Measurements from ENCODE around the gene NKD2.

NKD2 gene

DNA sequence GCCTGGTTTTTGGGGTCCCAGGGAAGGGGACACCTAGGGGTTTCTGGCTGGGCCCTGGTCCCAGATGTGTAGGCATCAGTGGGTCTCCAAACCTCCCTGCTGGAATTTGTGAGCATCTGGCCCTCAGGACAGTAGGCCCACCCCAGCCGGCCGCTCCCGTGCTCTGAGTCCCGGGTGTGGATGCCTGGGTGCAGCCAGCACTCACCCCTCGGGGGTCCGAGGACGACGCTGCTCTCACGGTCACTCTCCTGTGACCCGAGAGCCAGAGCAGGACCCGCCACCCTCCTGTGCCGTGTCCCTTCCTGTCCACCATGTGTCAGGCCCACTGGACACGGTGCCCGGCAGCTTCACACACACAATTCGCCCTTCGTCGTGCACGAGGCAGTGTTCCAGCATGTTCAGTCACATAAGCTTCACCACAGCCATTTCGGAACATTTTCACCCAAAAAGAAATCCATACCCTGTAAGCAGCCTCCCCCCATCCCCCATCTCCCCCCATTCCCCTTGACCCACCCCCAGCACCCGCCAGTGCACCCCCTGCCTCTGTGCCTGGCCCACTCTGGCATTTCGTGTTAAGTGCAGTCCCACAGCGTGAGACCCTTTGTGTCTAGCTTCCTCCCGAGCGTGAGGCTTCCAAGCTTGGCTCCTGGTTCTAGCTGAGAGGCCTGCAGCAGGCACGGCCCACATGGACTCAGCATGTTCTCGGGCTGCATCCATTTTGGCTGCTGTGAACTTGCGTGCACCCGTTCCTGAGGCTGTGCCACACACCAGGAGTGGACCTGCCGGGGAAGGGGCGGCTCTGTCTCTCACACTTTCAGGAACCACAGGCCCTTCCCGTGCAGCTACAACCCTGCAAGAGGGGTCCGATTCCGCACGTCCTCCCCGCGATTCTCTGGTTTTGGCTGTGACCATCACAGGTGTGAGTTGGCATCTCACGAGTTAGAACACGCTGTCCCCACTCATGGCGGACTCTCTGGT, 40.5 kb downstream of the NKD2 start:
- no peak overlapping the region for H3K4me3 ChIP-seq (ENCODE audit: low read length)
- DNase-seq (ENCODE audit: low read depth) = no peak
- TF ChIP-seq, protein P1, sequence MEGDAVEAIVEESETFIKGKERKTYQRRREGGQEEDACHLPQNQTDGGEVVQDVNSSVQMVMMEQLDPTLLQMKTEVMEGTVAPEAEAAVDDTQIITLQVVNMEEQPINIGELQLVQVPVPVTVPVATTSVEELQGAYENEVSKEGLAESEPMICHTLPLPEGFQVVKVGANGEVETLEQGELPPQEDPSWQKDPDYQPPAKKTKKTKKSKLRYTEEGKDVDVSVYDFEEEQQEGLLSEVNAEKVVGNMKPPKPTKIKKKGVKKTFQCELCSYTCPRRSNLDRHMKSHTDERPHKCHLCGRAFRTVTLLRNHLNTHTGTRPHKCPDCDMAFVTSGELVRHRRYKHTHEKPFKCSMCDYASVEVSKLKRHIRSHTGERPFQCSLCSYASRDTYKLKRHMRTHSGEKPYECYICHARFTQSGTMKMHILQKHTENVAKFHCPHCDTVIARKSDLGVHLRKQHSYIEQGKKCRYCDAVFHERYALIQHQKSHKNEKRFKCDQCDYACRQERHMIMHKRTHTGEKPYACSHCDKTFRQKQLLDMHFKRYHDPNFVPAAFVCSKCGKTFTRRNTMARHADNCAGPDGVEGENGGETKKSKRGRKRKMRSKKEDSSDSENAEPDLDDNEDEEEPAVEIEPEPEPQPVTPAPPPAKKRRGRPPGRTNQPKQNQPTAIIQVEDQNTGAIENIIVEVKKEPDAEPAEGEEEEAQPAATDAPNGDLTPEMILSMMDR (IDR thresholded peaks at IDR 0.05; ENCODE audit: insufficient read depth, low read depth, low read length, missing control alignments) = no peak

DNA sequence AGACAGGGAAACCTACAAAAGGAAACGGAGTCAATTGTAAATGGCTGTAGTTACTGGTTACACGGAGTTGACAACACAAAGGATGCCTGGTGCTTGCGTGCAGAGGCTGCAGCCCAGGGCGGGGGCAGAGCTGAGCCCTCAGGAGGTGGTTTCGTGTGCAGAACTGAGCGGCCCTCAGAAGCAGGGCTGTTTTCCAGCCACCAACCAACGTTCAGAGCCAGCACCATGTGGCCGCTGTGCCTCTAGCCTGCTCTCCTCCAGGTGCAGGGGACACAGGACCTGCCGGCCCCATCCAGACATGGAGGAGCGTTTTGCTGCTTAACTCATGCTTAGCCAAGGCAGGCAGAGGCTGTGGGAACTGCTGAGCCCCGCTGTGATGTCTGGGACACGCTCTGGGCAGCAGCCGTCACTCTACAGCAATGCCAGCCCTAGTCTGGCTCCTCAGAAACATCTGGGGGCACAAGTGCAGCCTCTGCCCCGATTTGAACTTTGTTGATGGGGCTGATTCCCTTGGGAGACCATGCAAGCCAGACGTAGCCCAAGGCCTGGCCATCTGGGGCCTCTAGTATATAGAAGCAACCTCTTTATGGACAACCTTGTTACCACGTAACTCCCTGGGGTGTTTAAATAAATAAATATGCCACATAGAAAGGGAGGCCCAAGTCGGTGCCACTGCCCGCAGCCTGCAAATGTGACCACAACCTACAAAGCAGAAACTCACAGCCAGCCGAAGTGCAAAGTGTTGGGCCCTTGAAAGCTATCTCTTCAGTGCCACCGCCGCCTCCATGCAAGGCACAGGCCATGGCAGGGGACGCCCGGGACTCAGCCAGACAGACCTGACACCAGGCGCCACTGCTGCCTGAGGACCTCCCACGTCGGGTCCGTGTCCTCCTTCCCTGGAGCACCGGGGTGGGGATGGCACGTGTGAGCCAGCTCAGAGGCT, 42.1 kb downstream of the NKD2 start:
- H3K4me3 ChIP-seq (ENCODE audit: low read length) = no peak overlapping the region
- no peak for DNase-seq (ENCODE audit: low read depth)
- TF ChIP-seq, protein P1 (IDR thresholded peaks at IDR 0.05; ENCODE audit: insufficient read depth, low read depth, low read length, missing control alignments) = no peak

DNA sequence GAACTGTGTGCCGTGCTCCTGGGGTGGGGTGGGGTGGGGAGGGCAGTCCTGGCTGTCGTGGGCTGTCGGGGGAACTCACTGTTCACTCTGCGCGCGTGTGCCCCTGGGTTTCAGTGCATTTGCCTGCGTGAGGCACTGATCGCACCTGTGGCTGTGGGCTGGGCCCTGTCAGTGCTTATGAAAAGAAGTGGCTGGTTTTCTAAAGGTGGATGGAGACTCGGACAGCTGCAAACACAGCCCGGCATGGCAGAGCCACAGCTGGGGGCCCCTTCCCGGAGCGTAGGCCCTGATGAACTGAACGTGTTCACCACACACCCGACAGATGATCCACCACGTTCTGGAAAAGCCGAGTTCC, 42.7 kb downstream of the NKD2 start:
- no peak overlapping the region for H3K4me3 ChIP-seq (ENCODE audit: low read length)
- TF ChIP-seq, protein P1 (IDR thresholded peaks at IDR 0.05; ENCODE audit: insufficient read depth, low read depth, low read length, missing control alignments) = no peak
- no peak for DNase-seq (ENCODE audit: low read depth)

DNA sequence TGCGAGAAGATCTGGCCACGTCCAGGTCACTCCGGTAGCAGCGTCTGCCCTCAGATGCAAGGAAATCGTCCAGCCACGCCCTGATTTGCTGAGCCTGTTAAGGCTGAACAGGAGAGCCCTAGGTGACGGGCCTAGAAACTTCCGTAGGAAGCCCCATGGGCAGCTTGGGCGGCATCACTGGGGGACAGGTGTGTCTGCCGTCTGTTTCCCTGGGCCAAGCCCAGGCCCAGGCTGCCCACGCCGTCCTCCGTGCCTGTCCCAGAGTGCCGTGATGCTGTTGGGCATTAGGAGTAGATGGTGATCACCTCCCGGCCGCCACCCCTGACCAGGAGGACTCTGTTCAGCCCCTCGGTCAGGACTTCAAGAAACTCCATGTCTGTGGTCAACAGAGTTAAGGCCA, 43.5 kb downstream of the NKD2 start:
- H3K4me3 ChIP-seq (ENCODE audit: low read length) = no peak overlapping the region
- DNase-seq (ENCODE audit: low read depth) = no peak
- TF ChIP-seq, protein P1 (IDR thresholded peaks at IDR 0.05; ENCODE audit: insufficient read depth, low read depth, low read length, missing control alignments) = no peak

DNA sequence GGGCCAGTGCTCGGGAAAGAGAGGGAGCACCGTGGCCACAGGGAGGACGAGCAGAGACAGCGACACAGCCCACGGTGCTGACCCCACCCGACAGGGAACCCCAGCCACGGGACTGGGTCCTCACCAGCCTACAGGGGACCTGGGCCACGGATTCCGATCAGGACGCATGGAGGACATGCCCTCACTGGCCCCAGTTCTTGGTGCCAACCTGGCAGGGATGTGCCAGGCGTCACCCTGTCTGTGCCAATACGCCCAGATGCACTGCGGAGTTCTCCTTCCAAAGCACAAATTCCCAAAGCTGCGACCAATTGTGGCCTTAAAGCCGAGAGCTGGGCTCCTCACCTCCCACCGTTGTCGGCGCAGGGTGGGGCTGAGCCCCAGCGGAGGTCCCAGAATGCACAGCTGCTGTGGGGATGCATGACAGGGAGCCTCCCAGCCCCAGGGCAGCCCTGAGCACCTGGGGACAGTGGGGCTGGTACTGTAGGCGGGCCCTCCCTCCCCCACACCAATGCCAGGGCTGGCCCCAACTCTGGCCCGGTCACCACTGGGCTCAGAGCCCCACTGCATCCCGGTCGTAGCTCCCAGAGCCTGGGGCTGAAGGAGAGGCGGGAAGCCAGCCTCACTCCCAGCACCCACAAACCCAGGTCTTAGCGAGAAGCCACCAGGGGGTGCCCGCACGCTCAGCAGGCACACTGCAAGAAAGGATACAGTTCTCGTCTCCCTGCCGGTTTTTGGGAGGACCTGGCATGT, 44.2 kb downstream of the NKD2 start:
- no peak for DNase-seq (ENCODE audit: low read depth)
- TF ChIP-seq, protein P1 (IDR thresholded peaks at IDR 0.05; ENCODE audit: insufficient read depth, low read depth, low read length, missing control alignments) = no peak
- no peak overlapping the region for H3K4me3 ChIP-seq (ENCODE audit: low read length)

DNA sequence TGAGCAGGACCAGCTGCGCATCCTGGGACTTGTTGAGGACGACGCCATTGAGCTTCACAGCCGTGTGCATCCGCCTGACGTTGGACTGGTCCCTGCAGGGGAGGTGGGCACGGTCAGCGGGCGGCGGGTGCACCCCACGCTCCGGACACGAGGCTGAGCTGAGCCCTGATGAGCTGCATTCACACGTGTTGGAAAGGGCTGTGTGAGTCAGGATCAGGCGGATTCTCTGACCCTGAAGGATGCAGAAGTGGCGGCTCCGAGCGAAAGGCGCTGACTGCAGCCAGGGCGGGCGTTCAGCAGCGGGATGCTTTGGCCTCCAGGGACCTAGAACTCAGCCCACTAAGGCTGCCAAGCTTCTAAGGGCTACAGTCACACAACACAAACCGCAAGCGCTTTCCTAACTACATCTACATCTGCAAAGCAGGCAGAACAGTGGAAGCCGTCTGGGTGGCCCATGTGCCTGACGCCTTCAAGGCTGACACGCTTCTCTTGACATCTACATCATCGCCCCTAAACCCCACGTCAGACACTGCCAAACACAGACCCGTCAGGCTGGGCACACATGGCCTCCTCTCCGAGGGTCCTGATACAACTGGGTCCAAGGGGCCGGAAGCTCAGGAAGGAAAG, 44.9 kb downstream of the NKD2 start:
- DNase-seq (ENCODE audit: low read depth) = no peak
- no peak overlapping the region for H3K4me3 ChIP-seq (ENCODE audit: low read length)
- TF ChIP-seq, protein P1 (IDR thresholded peaks at IDR 0.05; ENCODE audit: insufficient read depth, low read depth, low read length, missing control alignments) = no peak

Data from epithelial cell of esophagus (primary cell).